Panc1 (cell line): ENCODE measurements around the gene TBXT. TPM values are rescaled to one million over a fixed set of nuclear protein-coding genes. Genes with fewer than 3 reads are reported as not detected.

Source experiments
- ATAC-seq: fragments of 200-7000 bp; cut with Tn5 transposase; 2 replicates; pipeline ENCODE4 v1.9.1; 2020; ENCODE audit warnings: mild to moderate bottlenecking, moderate library complexity
- BruUV-seq: library from RNA; stranded (reverse); fragments of 400-500 nt; replicated peaks from 2 replicates; lab custom pipeline; 2021; lab: Mats Ljungman, UMichigan
- CTCF ChIA-PET: fragments of 300-600 bp; sonication (Branson Sonifier 250); formaldehyde crosslinking; loops from one replicate; lab custom pipeline; 2022; ENCODE audit warnings: antibody characterized with exemption; lab: Charles Lee
- POLR2A ChIA-PET: fragments of 300-600 bp; sonication (Branson Sonifier 250); formaldehyde crosslinking; loops from one replicate; lab custom pipeline; 2022; ENCODE audit warnings: antibody characterized with exemption; lab: Charles Lee
- DNase-seq: peaks from one replicate; pipeline ENCODE4 v3.0.0-alpha.2; 2010; ENCODE audit warnings: low read depth, low spot score
- H3K27ac ChIP-seq: 2 replicates; pipeline ENCODE4 v1.5.1; 2011; ENCODE audit warnings: mild to moderate bottlenecking, low read length, inconsistent platforms
- H3K27me3 ChIP-seq: fragments of 200-500 bp; sonication (Bioruptor generic); 2 replicates; pipeline ENCODE4 v1.6.0; 2014; ENCODE audit warnings: low read length, inconsistent platforms; ENCODE audit not compliant: control insufficient read depth, insufficient read depth
- H3K36me3 ChIP-seq: fragments of 200-500 bp; sonication (Bioruptor generic); 2 replicates; pipeline ENCODE4 v1.5.1; 2014; ENCODE audit warnings: inconsistent platforms, mild to moderate bottlenecking, low read length, moderate library complexity; ENCODE audit not compliant: control insufficient read depth, insufficient read depth
- H3K4me1 ChIP-seq: 2 replicates; pipeline ENCODE4 v1.5.1; 2011; ENCODE audit warnings: inconsistent platforms, mild to moderate bottlenecking, low read length, moderate library complexity; ENCODE audit not compliant: control insufficient read depth, insufficient read depth
- H3K4me3 ChIP-seq, 2 experiments: 2 replicates each; pipeline ENCODE4 v1.5.1; 2011 to 2012; ENCODE audit warnings: low read depth in 2 of 2, low read length in 2 of 2, mild to moderate bottlenecking in 2 of 2, inconsistent platforms in 1 of 2, moderate library complexity in 1 of 2
- H3K9me3 ChIP-seq: fragments of 200-500 bp; sonication (Bioruptor generic); 2 replicates; pipeline ENCODE4 v1.5.1; 2014; ENCODE audit warnings: low read depth, mild to moderate bottlenecking, inconsistent platforms, low read length, moderate library complexity; ENCODE audit not compliant: control insufficient read depth, insufficient read depth
- CTCF ChIP-seq: fragments of 450-650 bp; IDR thresholded peaks from 2 replicates; pipeline ENCODE4 v1.5.1; 2017; ENCODE audit warnings: mild to moderate bottlenecking
- POLR2AphosphoS5 ChIP-seq: IDR thresholded peaks from 2 replicates; pipeline ENCODE4 v1.6.1; 2012; ENCODE audit warnings: mild to moderate bottlenecking, low read depth, low read length, moderate library complexity
- SIN3A ChIP-seq: IDR thresholded peaks from 2 replicates; pipeline ENCODE4 v1.6.1; 2012; ENCODE audit warnings: low read depth, mild to moderate bottlenecking, low read length, moderate library complexity, borderline replicate concordance; ENCODE audit not compliant: insufficient read depth
- TCF7L2 ChIP-seq: IDR thresholded peaks from 2 replicates; pipeline ENCODE4 v1.6.1; 2011; ENCODE audit warnings: mild to moderate bottlenecking, low read depth, low read length, inconsistent platforms
- in situ Hi-C: cut with HindIII; loops from 2 replicates; pipeline ENCODE4 v1.10.0; 2016; ENCODE audit warnings: low sequenced_read_pairs, low pct_unique_long_range_greater_than_20kb
- intact Hi-C: fragments of 100-400 bp; cut with micrococcal nuclease; formaldehyde crosslinking; loops from one replicate; pipeline ENCODE4 v1.10.0; 2022; ENCODE audit not compliant: unreplicated experiment
- total RNA-seq: library from RNA; stranded (reverse); gene quantifications from one replicate; pipeline ENCODE4 v1.2.1, GENCODE V29; 2021; ENCODE audit not compliant: unreplicated experiment
- TF ChIP-seq, protein P1 (sequence below), 2 experiments: IDR thresholded peaks; 2 replicates each; pipeline ENCODE4 v1.6.1; 2011 to 2012; ENCODE audit warnings: low read depth in 2 of 2, control low read depth in 1 of 2, low read length in 1 of 2, mild to moderate bottlenecking in 1 of 2, moderate library complexity in 1 of 2; ENCODE audit not compliant: insufficient read depth in 1 of 2

TBXT gene
- total RNA-seq, 1 experiment from 2014 or later = not detected

- Histone ChIP-seq H3K36me3 (no peaks in the 10 kb centered on the region), H3K9me3 (no peaks in the 10 kb centered on the region), H3K27me3 (peaks cover 28% of the 10 kb centered on the region), H3K4me3 (no peak overlapping the region), H3K27ac (no peak overlapping the region), H3K4me1 (no peaks in the 10 kb centered on the region)
- intact Hi-C loops (no loop called here), in situ Hi-C loops (no loop called here)
- BruUV-seq = no TSS peak
- no peak for TF ChIP-seq POLR2AphosphoS5
- TF ChIP-seq CTCF = no peak
- no peak for TF ChIP-seq TCF7L2
- no peak for TF ChIP-seq SIN3A
- TF ChIP-seq, protein P1, sequence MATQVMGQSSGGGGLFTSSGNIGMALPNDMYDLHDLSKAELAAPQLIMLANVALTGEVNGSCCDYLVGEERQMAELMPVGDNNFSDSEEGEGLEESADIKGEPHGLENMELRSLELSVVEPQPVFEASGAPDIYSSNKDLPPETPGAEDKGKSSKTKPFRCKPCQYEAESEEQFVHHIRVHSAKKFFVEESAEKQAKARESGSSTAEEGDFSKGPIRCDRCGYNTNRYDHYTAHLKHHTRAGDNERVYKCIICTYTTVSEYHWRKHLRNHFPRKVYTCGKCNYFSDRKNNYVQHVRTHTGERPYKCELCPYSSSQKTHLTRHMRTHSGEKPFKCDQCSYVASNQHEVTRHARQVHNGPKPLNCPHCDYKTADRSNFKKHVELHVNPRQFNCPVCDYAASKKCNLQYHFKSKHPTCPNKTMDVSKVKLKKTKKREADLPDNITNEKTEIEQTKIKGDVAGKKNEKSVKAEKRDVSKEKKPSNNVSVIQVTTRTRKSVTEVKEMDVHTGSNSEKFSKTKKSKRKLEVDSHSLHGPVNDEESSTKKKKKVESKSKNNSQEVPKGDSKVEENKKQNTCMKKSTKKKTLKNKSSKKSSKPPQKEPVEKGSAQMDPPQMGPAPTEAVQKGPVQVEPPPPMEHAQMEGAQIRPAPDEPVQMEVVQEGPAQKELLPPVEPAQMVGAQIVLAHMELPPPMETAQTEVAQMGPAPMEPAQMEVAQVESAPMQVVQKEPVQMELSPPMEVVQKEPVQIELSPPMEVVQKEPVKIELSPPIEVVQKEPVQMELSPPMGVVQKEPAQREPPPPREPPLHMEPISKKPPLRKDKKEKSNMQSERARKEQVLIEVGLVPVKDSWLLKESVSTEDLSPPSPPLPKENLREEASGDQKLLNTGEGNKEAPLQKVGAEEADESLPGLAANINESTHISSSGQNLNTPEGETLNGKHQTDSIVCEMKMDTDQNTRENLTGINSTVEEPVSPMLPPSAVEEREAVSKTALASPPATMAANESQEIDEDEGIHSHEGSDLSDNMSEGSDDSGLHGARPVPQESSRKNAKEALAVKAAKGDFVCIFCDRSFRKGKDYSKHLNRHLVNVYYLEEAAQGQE (IDR thresholded peaks at IDR 0.05; ENCODE audit: insufficient read depth in 1 of 2, low read depth in 2 of 2, low read length in 1 of 2) = no peak
- ChIA-PET POLR2A (no interaction called here), CTCF (no interaction called here)
- ATAC-seq (no peak), DNase-seq (no peak)
These were observed 1.9 kb downstream of the TBXT start for GRCh38 chr6:166165558-166166313.

DNA sequence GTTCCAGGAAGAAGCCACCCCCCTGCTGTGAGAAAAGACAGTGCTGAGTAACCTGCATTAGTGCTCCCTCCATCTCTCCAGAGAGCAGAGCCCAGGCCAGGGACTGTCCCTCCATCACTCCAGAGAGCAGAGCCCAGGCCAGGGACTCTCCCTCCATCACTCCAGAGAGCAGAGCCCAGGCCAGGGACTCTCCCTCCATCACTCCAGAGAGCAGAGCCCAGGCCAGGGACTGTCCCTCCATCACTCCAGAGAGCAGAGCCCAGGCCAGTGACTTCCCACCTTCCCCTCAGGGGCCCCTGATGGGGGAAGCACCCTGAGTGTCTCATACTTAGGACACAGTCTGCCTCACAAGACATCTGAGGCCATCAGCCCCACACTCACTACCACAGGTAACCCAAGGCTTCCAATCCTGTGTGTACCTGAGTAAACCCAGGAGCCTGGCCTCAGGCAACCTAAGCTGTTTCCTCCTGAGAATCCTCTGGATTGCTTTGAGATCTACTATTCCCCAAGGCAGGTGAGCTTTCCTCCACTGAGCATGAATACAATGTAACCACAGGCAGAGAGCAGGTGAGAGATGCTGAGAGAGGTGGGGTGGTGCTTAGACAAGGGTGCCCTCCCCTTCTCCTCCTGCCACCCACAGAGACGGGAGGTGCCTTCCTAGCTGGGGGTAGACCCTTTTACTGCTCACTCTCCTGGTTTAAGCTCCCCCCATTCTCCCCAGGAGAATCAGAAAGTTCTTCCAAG, 4.9 kb downstream of the TBXT start:
- intact Hi-C loops = no loop called here
- ChIA-PET POLR2A (no interaction called here), CTCF (no interaction called here)
- no peak for TF ChIP-seq SIN3A
- no peak for TF ChIP-seq POLR2AphosphoS5
- Histone ChIP-seq H3K4me3 (no peak overlapping the region), H3K27me3 (peaks cover 26% of the 10 kb centered on the region), H3K36me3 (no peaks in the 10 kb centered on the region), H3K27ac (no peak overlapping the region), H3K9me3 (no peaks in the 10 kb centered on the region), H3K4me1 (no peaks in the 10 kb centered on the region)
- in situ Hi-C loops = no loop called here
- DNase-seq = no peak
- BruUV-seq = no TSS peak
- no peak for ATAC-seq
